Thyroid gland (tissue), 4 donors: ENCODE results near the gene ACSF3.

Source experiments
- CTCF ChIP-seq, 6 experiments: fragments of 200-600 bp in 3 of 6; fragments of 450-650 bp in 3 of 6; sonication (generic) in 3 of 6; IDR thresholded peaks; one replicate each; pipeline ENCODE4 v1.5.1; 2016 to 2019; ENCODE audit warnings: antibody characterized with exemption in 6 of 6, mild to moderate bottlenecking in 2 of 6, inconsistent platforms in 1 of 6, moderate library complexity in 1 of 6
- POLR2A ChIP-seq, 2 donors: fragments of 450-650 bp; IDR thresholded peaks; one replicate each; pipeline ENCODE4 v1.6.1; 2017; ENCODE audit warnings: antibody characterized with exemption in 2 of 2, mild to moderate bottlenecking in 2 of 2, moderate library complexity in 1 of 2

- TF ChIP-seq CTCF (IDR thresholded peaks at IDR 0.05) = no peak
- no peak for TF ChIP-seq POLR2A (IDR thresholded peaks at IDR 0.05)
These were observed 97.6 kb downstream of the ACSF3 start for GRCh38 chr16:89191033-89191900.
